B cell (primary cell): ENCODE data around the gene TBX6. TPM values are rescaled to one million over a fixed set of nuclear protein-coding genes. Genes with fewer than 3 reads are reported as not detected.

Source experiments
- ATAC-seq: fragments of 200-7000 bp; cut with Tn5 transposase; one replicate; pipeline ENCODE4 v1.10.0; 2021; ENCODE audit warnings: low read depth, mild to moderate bottlenecking, moderate number of reproducible peaks, moderate library complexity
- CTCF ChIA-PET: fragments of 350-600 bp; sonication (Branson Sonifier 250); formaldehyde crosslinking; loops from one replicate; lab custom pipeline; 2021; ENCODE audit warnings: antibody characterized with exemption, inconsistent platforms; lab: Charles Lee
- POLR2A ChIA-PET: fragments of 350-600 bp; sonication (Branson Sonifier 250); formaldehyde crosslinking; loops from one replicate; lab custom pipeline; 2021; ENCODE audit warnings: antibody characterized with exemption; lab: Charles Lee
- DNase-seq: peaks from one replicate; pipeline ENCODE4 v3.0.0; 2013
- H2AFZ ChIP-seq: 2 replicates; pipeline ENCODE4 v1.6.1; 2012; ENCODE audit warnings: mild to moderate bottlenecking, low read depth, low read length; ENCODE audit not compliant: insufficient read depth, poor library complexity, severe bottlenecking
- H3K27ac ChIP-seq, 2 donors: 1 replicate in 1 of 2; 2 replicates in 1 of 2; pipeline ENCODE4 v1.5.1; 2012 to 2013; ENCODE audit warnings: low read length in 2 of 2, mild to moderate bottlenecking in 2 of 2, moderate library complexity in 1 of 2
- H3K27me3 ChIP-seq, 4 experiments: fragments of 200-600 bp in 1 of 4; sonication (generic) in 1 of 4; replicated peaks in 1 of 4; 1 replicate in 2 of 4; 2 replicates in 2 of 4; pipeline versions ENCODE4 v1.6.1 to v1.7.0; 2013 to 2016; ENCODE audit warnings: low read length in 3 of 4, mild to moderate bottlenecking in 2 of 4, mixed read lengths in 1 of 4, moderate library complexity in 1 of 4; ENCODE audit not compliant: insufficient read depth in 4 of 4, control insufficient read depth in 3 of 4; ENCODE audit errors: control extremely low read depth in 1 of 4
- H3K36me3 ChIP-seq, 2 experiments: replicated peaks in 1 of 2; 1 replicate in 1 of 2; 2 replicates in 1 of 2; pipeline versions ENCODE4 v1.6.1 to v1.7.1; 2013; ENCODE audit warnings: low read length in 1 of 2; ENCODE audit not compliant: insufficient read depth in 2 of 2, control insufficient read depth in 1 of 2; ENCODE audit errors: control extremely low read depth in 1 of 2, extremely low read depth in 1 of 2
- H3K4me1 ChIP-seq, 2 donors: fragments of 200-600 bp in 1 of 2; sonication (generic) in 1 of 2; 1 replicate in 1 of 2; 2 replicates in 1 of 2; pipeline versions ENCODE4 v1.5.1 to v1.6.1; 2013 to 2017; ENCODE audit warnings: low read length in 2 of 2; ENCODE audit not compliant: control insufficient read depth in 2 of 2, insufficient read depth in 2 of 2
- H3K4me2 ChIP-seq: replicated peaks from 2 replicates; pipeline ENCODE3; 2012; ENCODE audit warnings: mild to moderate bottlenecking, low read depth, low read length; ENCODE audit not compliant: poor library complexity, severe bottlenecking
- H3K4me3 ChIP-seq, 5 experiments: fragments of 200-600 bp in 1 of 5; sonication (generic) in 1 of 5; 1 replicate in 3 of 5; 2 replicates in 2 of 5; pipeline versions ENCODE4 v1.5.1 to v1.7.0; 2011 to 2016; ENCODE audit warnings: low read length in 4 of 5, mild to moderate bottlenecking in 4 of 5, low read depth in 2 of 5, control low read depth in 1 of 5, moderate library complexity in 1 of 5; ENCODE audit not compliant: insufficient read depth in 1 of 5; ENCODE audit errors: control extremely low read depth in 1 of 5, extremely low read depth in 1 of 5
- H3K79me2 ChIP-seq: fragments of 200-600 bp; sonication (generic); one replicate; pipeline ENCODE4 v1.6.0; 2016; ENCODE audit warnings: low read length; ENCODE audit not compliant: control insufficient read depth, insufficient read depth
- H3K9ac ChIP-seq: fragments of 200-600 bp; sonication (generic); 2 replicates; pipeline ENCODE4 v1.6.1; 2017; ENCODE audit warnings: mild to moderate bottlenecking, low read length, moderate library complexity
- H3K9me3 ChIP-seq, 3 donors: one replicate each; pipeline versions ENCODE4 v1.6.1 to v1.7.1; 2013; ENCODE audit warnings: low read length in 2 of 3; ENCODE audit not compliant: control insufficient read depth in 2 of 3, insufficient read depth in 1 of 3; ENCODE audit errors: control extremely low read depth in 1 of 3
- H4K20me1 ChIP-seq: 2 replicates; pipeline ENCODE4 v1.6.0; 2012; ENCODE audit warnings: mild to moderate bottlenecking, low read length; ENCODE audit not compliant: insufficient read depth, control insufficient read depth, poor library complexity, severe bottlenecking
- H3K27ac Mint-ChIP-seq: one replicate; pipeline ENCODE4 v1.8.0; 2021; ENCODE audit warnings: mixed read lengths
- H3K27me3 Mint-ChIP-seq: one replicate; pipeline ENCODE4 v1.8.0; 2021; ENCODE audit warnings: mixed read lengths
- H3K4me1 Mint-ChIP-seq: one replicate; pipeline ENCODE4 v1.8.0; 2021; ENCODE audit warnings: mixed read lengths
- H3K4me3 Mint-ChIP-seq: one replicate; pipeline ENCODE4 v1.8.0; 2021; ENCODE audit warnings: mixed read lengths
- H3K9me3 Mint-ChIP-seq: one replicate; pipeline ENCODE4 v1.8.0; 2022; ENCODE audit warnings: mixed read lengths; ENCODE audit not compliant: insufficient read depth
- CTCF ChIP-seq: fragments of 200-600 bp; IDR thresholded peaks from one replicate; pipeline ENCODE4 v1.8.0; 2022; ENCODE audit warnings: antibody characterized with exemption, mild to moderate bottlenecking
- EZH2 ChIP-seq: IDR thresholded peaks from 2 replicates; pipeline ENCODE4 v1.6.1; 2012; ENCODE audit warnings: borderline replicate concordance, low read depth, mild to moderate bottlenecking, moderate library complexity, low read length; ENCODE audit not compliant: insufficient read depth, poor library complexity, severe bottlenecking
- WGBS: methylation state at CpG from one replicate; pipeline ENCODE4 v1.1.5; 2013; ENCODE audit warnings: missing lambda C conversion rate; ENCODE audit not compliant: insufficient coverage; 5-methylcytosine and 5-hydroxymethylcytosine counted together
- intact Hi-C: fragments of 100-400 bp; cut with micrococcal nuclease; formaldehyde crosslinking; loops from one replicate; pipeline ENCODE4 v1.10.0; 2022
- polyA plus RNA-seq: library from polyadenylated mRNA; depleted of rRNA; stranded (reverse); fragments of >200 nt; gene quantifications from 2 replicates; pipeline ENCODE4 v1.2.3, GENCODE V29; 2012
- total RNA-seq, 2 donors: library from RNA; stranded (reverse); fragments of 120-200 nt in 1 of 2; gene quantifications; 1 replicate in 1 of 2; 2 replicates in 1 of 2; pipeline versions ENCODE4 v1.2.3 to v1.2.4, GENCODE V29; 2013 to 2022

Gene TBX6
- total and polyA plus RNA-seq, 2 donors (not counting 1 experiment from before 2014, with no cell fraction given) = 1.4 to 5.4 TPM

GRCh38 chr16:30069611-30070462 lies 21.9 kb downstream of the TBX6 start:
- Histone ChIP-seq H3K4me2 (no peak overlapping the region), H4K20me1 (peaks cover 48% of the 10 kb centered on the region), H3K4me3 (no peak overlapping the region), H3K36me3 (peaks cover 15 to 55% of the 10 kb centered on the region in 2 experiments), H3K4me1 (peaks cover 10 to 29% of the 10 kb centered on the region in 2 donors), H3K9ac (no peak overlapping the region), H3K27ac (no peak overlapping the region), H2AFZ (no peak overlapping the region), H3K79me2 (peaks cover 50% of the 10 kb centered on the region), H3K9me3 (no peaks in the 10 kb centered on the region), H3K27me3 (no peaks in the 10 kb centered on the region)
- TF ChIP-seq EZH2 = no peak
- TF ChIP-seq CTCF = no peak
- no peaks in the 10 kb centered on the region for H3K27me3 Mint-ChIP-seq
- intact Hi-C loops = loop anchor here (10.0 kb wide), 2 partner anchors 305 to 625 kb away; partner anchors contain the start of genes MYL11, SRCAP and TBC1D10B
- peaks cover 27% of the 10 kb centered on the region for H3K4me1 Mint-ChIP-seq
- ChIA-PET POLR2A (interaction anchor here (0.6 to 1.3 kb wide), 2 partner anchors 114 to 304 kb away, joined by 3 to 5 read pairs; partner anchors contain the start of gene CORO1A), CTCF (no interaction called here)
- H3K27ac Mint-ChIP-seq = peak overlapping the region; percentile 70
- no peak for DNase-seq
- no peaks in the 10 kb centered on the region for H3K9me3 Mint-ChIP-seq
- H3K4me3 Mint-ChIP-seq = no peak overlapping the region
- WGBS = 99% methylated on average over 12 of the region's 31 CpGs
- no peak for ATAC-seq
